Astrocyte of the spinal cord (primary cell): ENCODE measurements around the gene GALNT14.

Source experiments
- DNase-seq: peaks from one replicate; pipeline ENCODE4 v3.0.0; 2011; ENCODE audit warnings: low read depth, low spot score
- H3K4me3 ChIP-seq: 2 replicates; pipeline ENCODE4 v1.5.1; 2011; ENCODE audit warnings: low read depth, mild to moderate bottlenecking, low read length, moderate library complexity
- in situ Hi-C: cut with HindIII; loops from 2 replicates; pipeline ENCODE4 v1.10.0; 2017; ENCODE audit warnings: low sequenced_read_pairs
- TF ChIP-seq, protein P1 (sequence below): IDR thresholded peaks from 2 replicates; pipeline ENCODE4 v1.5.1; 2012; ENCODE audit warnings: low read depth, mild to moderate bottlenecking, low read length, inconsistent platforms

The GALNT14 gene

DNA sequence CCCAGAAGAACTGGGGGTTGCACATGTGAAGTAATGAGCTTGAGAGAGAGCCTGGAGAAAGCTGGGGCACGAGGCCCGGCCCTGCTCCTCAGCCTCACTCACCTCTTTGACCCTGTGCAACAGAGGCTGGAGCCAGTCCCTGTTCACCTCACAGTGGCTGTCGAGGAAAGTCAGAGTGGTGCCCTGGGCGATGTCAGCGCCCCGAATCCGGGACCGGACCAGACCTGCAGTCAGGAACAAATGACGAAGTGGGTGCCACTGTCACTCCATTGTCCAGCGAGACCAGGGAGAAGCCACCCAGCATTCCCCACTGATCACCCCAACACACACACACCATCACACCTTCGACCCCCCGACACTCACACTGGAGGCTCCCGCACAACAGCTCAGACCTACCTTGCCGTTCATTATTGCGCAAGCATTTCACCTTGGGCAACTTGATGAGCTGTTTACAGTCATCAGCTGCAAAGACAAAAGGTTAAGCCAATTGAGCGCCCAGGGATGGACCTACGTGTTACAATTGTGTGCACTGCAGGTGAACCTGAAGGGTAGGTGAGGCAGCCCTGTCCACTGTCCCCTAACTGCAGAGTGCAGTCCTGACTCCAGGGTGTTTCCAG is 182.6 kb downstream of the GALNT14 start:
- no peak for DNase-seq
- in situ Hi-C loops = no loop called here
- TF ChIP-seq, protein P1, sequence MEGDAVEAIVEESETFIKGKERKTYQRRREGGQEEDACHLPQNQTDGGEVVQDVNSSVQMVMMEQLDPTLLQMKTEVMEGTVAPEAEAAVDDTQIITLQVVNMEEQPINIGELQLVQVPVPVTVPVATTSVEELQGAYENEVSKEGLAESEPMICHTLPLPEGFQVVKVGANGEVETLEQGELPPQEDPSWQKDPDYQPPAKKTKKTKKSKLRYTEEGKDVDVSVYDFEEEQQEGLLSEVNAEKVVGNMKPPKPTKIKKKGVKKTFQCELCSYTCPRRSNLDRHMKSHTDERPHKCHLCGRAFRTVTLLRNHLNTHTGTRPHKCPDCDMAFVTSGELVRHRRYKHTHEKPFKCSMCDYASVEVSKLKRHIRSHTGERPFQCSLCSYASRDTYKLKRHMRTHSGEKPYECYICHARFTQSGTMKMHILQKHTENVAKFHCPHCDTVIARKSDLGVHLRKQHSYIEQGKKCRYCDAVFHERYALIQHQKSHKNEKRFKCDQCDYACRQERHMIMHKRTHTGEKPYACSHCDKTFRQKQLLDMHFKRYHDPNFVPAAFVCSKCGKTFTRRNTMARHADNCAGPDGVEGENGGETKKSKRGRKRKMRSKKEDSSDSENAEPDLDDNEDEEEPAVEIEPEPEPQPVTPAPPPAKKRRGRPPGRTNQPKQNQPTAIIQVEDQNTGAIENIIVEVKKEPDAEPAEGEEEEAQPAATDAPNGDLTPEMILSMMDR = no peak
- no peak overlapping the region for H3K4me3 ChIP-seq

DNA sequence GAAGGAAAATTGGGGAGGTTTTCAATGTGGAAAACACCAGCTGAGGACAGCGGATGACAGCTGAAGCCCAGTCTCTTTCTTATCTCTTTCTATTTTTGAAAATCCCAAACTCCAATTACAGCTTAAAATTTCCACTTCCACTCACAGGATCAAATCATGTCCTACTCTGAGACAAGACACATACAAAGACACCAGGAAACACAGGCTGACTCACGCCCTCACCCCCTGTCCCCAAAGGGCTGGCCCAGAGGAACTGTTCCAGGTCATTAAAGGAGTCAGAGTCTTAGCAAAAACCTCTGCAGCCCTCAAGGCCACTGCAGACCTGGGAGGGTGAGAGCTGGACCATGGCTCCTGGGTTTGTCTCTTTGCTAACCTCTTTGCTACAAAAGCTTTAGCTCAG is 187.9 kb downstream of the GALNT14 start:
- DNase-seq = no peak
- in situ Hi-C loops = no loop called here
- TF ChIP-seq, protein P1 = no peak
- H3K4me3 ChIP-seq = no peak overlapping the region

DNA sequence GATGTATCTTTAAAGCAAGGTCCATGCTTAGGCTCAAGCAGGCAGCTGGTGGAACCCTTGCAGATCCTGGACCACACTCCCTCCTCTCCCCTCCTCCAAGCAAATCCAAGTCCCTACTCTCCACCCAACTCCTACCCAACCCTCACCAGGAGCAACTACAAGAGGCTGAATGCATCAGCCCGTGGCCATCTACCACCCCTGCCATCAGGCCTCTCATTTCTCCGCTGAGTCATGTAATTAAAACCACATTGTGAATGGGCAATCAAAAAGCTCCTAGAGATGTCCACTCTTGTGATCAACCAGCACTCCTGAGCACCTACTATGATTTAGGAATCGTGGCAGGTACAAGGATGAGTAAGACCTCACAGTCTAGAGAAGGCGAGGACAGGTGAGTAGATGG is 188.8 kb downstream of the GALNT14 start:
- TF ChIP-seq, protein P1 = no peak
- in situ Hi-C loops = no loop called here
- no peak for DNase-seq
- H3K4me3 ChIP-seq = no peak overlapping the region

DNA sequence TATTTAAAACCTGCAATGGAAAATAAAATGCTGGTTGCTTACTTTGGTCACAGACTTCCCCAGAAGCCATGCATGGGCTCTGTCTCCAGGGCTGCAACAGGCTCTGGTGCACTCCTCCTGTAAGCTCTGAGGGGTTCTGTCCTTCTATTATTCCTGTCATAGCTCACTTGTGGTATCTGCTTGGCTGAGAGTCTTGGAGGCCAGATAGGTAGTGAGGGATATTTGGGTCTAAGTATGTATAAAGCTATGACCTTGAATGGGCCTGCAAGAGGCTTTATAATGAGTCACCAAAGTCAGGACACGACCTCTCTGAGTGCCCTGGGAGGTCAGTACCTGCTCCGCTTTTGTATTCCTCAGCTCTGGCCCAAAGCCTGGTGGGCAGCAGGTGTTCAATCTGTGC is 189.4 kb downstream of the GALNT14 start:
- in situ Hi-C loops = no loop called here
- no peak overlapping the region for H3K4me3 ChIP-seq
- TF ChIP-seq, protein P1 = no peak
- DNase-seq = no peak

DNA sequence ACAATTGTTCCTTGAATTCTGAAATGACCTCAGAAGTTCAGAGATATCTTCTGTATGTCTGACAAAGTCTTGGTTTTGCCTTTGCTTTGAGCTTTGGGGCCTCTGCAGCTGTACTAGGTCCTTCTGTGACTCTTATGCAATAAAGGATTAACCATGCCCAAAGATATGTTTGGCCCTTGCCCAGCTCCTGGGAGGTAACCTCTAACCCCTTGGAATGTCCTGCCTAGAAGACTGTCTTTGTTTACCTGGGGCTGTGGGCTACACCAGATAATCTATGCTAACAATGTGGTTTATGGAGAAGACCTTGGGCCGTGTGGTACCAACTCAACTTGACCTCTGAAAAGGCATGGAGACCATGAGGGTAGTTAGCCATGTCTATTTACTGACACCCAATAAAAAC is 190.1 kb downstream of the GALNT14 start:
- in situ Hi-C loops = no loop called here
- TF ChIP-seq, protein P1 = no peak
- DNase-seq = no peak

DNA sequence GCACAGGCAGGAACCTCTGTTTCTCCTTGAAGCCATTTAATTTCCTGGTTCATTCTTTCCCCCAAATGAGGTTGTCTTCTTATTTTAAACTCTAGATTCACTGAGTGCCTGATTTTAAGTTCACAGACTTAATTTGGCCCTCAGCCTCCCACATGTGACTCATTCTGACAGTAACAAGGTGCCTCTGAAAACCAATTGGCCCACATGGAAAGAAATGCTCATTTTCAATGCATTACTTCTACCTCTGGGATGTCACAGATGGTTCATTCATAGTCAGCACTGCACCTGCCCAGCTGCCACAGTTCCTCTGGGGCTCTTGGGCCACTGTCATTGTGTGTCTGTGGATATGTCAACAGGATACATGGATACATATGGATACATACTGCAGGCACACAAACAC is 190.6 kb downstream of the GALNT14 start:
- TF ChIP-seq, protein P1 = no peak
- no peak for DNase-seq
- in situ Hi-C loops = no loop called here
- no peak overlapping the region for H3K4me3 ChIP-seq

More for the DNA sequence above, 190.1 kb downstream of the GALNT14 start:
- H3K4me3 ChIP-seq = no peak overlapping the region

DNA sequence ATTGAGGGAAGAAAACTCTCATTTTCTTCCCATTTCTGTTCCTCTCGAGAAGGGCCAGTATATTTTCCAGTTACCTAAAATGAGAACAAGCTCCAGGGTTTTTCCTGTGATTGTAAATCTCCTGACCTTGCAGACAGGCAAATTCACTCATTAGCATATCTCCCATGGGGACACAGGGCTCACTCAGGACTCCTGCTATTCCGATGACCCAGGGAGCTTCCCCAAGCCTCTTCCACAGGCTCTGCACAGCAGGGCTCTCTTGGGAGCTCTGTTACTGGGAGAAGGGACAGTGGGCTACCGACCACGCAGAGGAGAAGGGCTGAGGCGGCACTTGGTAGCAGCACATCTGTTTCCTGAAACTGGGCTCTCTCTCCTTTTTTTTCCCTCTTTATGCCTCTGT is 195.8 kb downstream of the GALNT14 start:
- TF ChIP-seq, protein P1 = no peak
- no peak for DNase-seq
- H3K4me3 ChIP-seq = no peak overlapping the region
- in situ Hi-C loops = no loop called here
